NCI-H1092 treated with DMSO at 0.1 percent for 48 hours (cell line): ENCODE measurements around the gene CPPED1.
"Not testable (repeated sequence)": the region's sequence is repeated elsewhere in the genome, so short reads cannot be mapped to it uniquely, and the experiment has no call there.

Experiments
- DNase-seq: peaks from one replicate; lab custom pipeline; 2025; lab: John Stamatoyannopoulos, UW

The CPPED1 gene, protein sequence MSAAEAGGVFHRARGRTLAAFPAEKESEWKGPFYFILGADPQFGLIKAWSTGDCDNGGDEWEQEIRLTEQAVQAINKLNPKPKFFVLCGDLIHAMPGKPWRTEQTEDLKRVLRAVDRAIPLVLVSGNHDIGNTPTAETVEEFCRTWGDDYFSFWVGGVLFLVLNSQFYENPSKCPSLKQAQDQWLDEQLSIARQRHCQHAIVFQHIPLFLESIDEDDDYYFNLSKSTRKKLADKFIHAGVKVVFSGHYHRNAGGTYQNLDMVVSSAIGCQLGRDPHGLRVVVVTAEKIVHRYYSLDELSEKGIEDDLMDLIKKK

DNA sequence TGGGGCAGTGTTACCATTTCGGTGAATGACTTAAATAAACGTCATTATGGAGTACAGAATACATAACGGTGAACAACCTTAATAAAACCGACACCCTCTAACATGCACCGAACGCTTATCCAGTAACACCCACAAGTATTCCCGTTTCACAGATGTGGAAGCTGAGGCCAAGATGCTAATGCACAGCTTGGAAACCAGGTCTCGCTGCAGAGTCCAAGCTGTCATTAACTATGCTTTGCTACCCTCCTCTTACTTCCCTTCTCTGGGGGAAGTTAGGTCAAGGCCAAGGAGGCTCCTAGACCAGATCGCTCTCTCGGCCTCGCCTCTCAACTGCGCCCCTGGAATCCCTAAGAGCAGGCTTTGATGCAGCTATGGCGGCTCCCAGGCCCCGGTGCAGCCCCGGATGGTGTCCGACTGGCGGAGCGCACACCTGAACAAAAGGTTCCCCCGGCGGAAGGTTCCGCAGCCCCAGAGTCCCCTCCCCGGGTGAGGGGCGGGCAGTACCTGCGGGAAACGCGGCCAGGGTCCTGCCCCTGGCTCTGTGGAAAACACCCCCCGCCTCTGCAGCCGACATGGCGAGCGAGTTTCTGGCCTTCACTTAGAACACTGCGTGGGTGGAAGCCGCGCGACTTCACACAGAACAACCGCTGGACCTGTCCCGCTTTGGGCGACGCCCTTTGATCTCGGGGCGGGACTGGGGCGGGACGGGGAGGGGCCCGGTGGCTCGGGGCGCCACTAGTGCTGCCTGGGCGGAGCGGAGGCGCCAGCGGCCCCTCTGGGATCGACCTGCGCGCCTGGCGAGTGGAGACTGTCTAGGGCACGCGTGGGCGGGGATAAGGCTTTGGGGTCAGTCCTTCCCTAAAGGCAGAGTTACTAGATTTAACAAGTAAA lies at the start of gene CPPED1:
Gene CPPED1, minus strand, starts transcription at position 685 of the 891 bp plus-strand sequence. Its CDS starts 111 bp downstream, at position 574.
- peak; percentile 91 for DNase-seq

DNA sequence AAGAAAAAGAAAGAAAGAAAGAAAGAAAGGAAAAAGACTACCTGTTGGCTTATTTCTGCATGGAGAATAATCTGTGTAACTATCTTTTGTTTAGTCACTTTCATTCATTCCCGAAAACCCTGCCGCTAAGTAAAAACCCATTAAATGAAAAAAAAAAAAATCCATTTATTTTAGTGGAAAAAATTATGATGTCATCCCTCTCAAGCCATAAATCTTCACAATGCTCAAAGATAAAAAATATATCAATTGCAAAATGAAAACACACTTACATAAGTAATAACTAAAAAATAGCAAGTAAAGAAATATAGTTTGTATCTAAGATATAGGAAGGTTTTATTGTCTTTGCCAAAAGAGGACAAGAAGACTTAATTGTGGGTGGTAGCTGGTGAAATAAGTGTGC lies 46.5 kb upstream of the CPPED1 start:
- DNase-seq = no peak

DNA sequence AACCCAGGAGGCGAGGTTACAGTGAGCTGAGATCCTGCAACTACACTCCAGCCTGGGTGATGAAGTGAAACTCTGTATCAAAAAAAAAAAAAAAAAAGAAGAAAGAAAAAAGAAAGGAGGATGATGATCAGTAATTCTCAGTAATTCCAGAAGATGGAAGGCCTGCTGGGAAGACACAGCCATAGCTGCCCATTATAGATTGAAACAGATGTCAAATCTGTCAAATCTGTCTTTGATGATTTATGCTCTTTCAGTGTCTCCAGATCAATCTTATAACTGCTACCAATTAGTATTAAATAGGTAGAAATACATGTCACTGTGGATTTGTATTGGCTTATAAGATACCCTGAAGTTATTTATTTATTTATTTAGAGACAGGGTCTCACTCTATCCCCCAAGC lies 42.9 kb upstream of the CPPED1 start:
- no peak for DNase-seq

DNA sequence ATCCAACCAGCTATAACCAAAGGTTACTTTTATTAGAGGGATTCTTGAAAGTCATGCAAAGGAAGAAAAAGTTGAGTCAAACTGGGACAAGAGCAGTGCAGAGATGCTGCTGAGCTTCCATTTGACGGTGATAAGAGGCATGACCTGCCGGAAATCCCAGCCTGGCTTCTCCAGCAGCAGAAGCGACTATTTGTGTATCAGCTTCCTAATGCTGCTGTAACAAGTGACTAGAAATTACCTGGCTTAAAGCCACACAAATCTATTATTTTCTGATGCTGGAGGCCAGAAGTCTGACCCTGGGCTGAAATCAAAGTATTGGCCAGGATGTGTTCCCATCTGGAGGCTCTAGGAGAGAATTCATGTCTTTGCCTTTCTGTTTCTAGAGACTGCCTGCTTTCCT lies 41.6 kb upstream of the CPPED1 start:
- DNase-seq = no peak

DNA sequence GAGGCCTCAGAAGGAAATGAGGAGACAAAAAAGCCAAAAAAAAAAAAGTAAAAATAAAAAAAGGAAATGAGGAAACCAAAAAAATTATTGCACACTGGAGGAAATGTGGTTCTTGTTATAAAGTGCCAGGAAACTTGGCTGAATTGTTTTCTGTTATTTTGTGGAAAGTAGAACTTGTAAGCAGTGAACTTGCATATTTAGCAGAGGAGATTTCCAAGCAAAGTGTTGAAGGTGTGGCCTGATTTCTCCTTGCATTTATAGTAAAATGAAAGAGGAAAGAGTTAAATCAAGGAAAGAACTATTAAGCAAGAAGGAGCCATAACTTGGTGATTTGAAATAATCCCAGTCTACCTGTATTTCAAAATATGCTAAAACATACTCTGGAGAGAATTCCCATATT lies 34.1 kb upstream of the CPPED1 start:
- DNase-seq = no peak

DNA sequence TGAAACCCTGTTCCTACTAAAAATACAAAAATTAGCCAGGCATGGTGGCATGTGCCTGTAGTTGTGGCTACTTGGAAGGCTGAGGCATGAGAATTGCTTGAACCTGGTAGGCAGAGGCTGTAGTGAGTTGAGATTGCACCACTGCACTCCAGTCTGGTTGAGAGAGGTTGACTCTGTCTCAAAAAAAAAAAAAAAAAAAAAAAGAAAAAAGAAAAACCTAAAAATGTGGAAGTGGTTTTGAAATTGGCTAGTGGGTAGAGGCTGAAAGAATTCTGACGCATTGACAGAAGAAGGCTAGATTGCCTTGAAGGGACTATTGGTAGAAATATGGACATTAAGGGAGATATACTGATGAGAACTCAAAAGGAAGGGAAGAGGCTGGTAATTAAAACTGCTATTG lies 33.6 kb upstream of the CPPED1 start:
- no peak for DNase-seq

DNA sequence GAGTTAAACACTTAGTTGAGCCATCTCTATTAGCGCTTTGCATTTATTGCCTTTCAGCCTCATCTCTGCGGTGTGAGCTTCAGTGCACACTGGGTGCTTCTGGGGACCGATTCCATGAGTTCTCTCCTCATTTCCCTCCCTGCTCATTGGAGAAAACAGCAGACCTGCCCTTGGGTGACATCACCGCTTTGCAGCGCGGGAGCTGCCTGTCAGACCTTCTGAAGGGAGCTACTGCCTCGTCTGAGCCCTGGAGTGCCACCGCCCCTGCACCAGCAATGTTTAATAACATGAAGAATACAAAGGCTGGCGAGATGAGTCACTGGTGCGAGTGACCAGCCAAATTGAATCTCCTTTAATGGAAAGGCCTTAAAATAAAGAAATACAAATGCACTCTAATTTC lies 30.2 kb upstream of the CPPED1 start:
- no peak for DNase-seq

DNA sequence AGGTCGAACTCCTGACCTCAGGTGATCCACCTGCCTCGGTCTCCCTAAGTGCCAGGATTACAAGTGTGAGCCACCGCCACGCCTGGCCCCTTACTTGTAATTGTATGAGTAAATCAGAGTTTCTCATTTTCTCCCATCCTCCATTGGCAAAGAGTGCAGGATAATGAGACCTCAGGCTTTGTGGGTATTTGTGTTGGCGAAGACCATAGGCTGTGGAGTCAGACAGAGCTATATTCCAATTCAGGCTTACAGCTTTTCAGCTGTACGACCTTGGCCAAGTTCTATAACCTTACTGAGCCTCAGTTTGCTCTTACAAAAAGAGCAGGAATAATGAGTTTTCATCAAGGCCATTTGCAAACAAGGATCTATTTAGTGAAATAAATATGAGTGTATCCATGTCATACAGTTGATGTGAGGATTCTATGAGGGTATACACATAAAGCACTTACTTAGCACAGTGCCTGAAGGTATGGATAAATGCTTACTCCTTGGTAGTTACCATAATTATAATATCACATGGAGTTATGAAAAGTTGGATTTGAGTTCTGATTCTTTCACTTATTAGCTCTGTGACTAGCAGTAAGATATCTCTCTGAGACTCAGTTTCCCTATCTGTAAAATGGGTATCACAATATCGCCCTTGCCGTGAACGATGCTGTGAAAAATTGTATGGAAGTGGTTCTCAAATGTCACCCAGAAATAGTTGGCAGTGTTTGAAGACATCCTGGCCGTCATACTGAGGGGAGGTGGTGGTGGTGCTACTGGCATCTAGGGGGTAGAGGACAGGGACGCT lies 25.6 kb upstream of the CPPED1 start:
- DNase-seq = no peak

DNA sequence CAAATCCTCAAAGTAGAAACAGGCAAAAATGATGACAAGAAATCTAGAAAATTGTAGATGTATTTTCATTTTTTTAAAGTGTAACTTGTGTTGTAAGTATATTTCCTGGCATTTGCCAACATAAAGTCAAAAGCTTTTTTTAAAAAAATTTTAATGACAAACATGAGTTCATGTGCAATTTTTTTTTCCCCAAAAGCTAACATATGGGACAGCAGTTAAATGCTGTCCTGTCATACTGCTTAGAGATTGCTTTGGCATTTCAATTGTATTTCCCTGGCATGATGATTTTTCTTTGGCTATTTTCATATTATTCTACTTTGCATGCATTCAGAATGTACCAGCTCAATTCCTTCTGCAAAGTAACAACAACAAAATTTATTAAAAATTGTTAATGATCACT lies 24.5 kb upstream of the CPPED1 start:
- DNase-seq = no peak

DNA sequence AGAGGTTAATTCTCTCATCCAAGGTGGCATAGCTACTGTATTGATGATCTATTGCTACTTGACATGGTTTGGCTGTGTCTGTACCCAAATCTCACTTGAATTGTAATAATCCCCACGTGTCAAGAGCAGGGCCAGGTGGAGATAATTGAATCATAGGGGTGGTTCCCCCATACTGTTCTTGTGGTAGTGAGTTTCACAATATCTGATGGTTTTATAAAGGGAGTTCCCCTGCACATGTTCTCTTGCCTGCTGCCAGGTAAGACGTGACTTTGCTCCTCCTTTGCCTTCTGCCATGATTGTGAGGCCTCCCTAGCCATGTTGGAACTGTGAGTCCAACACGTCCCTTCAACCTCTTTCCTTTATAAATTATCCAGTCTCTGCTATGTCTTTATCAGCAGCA lies 22.9 kb upstream of the CPPED1 start:
- no peak for DNase-seq

DNA sequence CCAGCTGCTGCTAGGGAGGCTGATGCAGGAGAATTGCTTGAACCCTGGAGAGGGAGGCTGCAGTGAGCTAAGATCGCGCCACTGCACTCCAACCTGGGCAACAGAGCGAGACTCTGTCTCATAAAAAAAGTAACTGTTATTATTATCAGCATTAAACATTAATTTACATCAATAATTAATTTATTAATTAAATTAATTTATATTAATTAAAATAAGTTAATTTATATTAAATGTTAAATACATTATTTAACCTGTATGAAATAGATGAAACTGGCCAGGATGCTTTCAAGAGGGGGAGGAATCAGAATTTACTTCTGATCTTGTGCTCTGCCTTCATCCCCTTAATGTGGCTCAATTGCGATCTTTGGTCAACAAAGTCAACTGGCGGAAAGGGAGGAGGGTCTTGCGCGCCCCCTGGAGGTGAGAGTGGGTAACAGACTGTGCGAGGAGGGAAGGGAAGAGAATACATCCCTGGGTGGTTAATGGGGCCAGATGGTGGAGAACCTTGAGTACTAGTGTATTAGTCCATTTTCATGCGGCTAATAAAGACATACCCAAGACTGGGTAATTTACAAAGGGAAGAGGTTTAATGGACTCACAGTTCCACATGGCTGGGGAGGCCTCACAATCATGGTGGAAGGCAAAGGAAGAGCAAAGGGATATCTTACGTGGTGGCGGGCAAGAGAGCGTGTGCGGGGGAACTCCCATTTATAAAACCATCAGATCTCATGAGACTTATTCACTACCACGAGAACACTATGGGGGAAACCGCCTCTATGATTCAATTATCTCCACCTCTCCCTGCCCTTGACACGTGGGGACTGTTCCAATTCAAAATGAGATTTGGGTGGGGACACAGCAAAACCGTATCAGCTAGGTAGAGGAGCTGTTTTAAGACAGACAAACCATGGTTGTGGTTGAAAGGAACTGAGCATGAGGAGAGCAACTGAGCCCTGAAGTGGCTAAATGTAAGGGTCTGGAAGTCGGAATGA lies 15.7 kb upstream of the CPPED1 start:
- DNase-seq = peak; percentile 46

DNA sequence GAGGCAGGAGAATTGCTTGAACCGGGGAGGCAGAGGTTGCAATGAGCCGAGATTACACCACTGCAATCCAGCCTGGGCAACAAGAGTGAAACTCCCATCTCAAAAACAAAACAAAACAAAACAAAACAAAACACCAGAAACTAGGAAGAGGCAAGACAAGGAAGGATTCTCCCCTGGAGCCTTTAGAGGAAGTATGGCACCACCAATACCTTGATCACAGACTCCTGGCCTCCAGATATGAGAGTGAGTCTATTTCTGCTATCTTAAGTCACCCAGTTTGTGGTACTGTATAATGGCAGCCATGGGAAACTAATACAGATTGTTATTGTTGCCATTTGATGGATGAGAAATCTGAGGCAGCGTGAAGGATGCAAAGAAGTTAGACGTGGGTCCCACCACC lies 14.6 kb upstream of the CPPED1 start:
- DNase-seq = no peak

DNA sequence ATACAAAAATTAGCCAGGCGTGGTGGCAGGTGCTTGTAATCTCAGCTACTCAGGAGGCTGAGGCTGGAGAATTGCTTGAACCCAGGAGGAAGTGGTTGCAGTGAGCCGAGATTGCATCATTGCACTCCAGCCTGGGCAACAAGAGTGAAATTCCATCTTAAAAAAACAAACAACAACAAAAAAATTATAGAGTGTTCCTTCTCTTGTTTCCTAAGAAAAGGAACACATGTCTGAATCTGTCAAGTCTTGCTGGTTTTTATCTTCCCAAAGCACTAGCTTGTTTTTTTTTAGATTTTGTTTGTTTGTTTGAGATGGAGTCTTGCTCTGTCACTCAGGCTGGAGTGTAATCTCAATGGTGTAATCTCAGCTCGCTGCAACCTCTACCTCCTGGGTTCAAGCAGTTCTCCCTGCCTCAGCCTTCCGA lies 13.1 kb upstream of the CPPED1 start:
- not testable (repeated sequence) for DNase-seq

DNA sequence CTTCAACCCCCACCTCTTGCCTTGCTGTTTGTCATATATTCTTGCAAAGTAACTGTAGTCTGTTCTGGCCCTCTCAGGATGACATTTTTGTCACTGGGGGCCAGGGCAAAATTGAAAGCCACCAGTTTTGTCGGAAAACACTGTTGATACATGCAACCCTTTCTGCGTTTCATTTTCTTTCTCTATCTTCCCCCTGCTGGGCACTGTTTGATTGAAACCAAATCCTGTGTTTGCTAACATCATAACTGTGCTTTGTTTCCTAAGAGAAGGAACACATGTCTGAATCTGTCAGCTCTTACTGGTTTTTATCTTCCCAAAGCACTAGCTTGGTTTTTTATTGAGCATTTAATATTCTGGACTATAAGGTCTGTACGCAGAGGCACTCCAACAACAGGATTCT lies 11.7 kb upstream of the CPPED1 start:
- DNase-seq = peak; percentile 9

DNA sequence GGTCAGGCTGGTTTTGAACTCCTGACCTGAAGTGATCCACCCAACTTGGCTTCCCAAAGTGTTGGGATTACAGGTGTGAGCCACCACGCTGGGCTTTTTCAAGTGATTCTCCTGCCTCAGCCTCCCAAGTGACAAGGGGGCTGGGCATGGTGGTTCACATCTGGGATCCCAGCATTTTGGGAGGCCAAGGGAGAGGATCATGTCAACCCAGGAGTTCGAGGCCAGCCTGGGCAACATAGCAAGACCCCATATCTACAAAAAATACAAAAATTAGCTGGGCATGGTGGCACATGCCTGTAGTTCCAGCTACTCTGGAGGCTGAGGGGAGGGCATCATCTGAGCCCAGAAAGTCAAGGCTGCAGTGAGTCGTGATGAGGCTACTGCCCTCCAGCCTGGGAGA lies 10.0 kb upstream of the CPPED1 start:
- DNase-seq = not testable (repeated sequence)

DNA sequence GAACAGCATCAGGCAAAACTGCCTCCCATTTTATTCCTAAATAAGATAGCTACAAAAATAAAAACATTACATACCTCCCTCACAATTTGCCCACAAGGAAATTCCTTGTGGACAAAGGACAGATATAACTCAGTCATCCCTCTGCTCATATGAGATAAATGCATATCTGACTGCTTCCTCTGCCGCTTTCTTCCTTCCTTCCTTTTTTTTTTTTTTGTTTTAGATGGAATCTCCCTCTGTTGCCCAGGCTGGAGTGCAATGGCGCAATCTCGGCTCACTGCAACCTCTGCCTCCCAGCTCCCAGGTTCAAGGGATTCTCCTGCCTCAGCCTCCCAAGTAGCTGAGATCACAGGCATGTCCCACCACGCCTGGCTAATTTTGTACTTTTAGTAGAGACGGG lies 9.6 kb upstream of the CPPED1 start:
- DNase-seq = not testable (repeated sequence)

DNA sequence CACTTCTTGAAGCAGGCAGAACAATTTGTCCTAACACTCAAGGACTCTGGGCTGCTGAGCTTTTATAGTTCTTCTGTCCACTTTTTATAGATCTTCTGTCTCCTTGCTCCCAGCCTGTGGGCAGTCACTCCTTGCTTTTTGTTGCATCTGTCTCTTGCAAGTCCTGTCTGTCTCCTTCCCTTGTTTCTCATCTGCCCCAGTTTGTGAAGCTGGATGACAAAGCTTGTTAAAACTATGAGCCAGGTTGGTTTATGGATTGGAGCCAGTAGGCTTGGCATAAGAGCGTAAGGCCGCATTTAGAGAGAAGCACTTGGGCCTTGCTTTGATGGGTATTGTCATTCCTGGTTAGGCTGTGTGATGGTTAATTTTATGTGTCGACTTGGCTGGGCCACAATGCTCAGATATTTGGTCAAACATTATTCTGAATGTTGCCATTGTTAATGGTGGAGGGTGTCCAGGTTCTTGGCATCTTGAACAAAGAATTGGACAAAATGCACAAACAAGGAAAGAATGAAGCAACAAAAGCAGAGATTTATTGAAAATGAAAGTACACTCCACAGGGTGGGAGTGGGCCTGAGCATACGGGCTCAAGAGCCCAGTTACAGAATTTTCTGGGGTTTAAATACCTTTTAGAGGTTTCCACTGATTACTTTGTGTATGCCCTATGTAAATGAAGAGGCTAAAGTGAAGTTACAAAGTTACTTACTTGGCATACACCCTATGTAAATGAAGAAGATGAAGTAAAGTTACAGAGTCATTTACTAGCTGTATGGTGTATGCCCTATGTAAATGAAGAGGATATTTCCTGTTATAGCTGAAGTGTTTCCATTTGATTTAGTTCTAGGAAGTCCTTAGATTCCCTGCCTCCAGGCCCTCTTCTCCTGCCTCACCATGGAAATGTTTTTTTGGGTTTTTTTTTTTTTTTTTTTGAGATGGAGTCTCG lies 8.0 kb upstream of the CPPED1 start:
- peak; percentile 26 for DNase-seq

DNA sequence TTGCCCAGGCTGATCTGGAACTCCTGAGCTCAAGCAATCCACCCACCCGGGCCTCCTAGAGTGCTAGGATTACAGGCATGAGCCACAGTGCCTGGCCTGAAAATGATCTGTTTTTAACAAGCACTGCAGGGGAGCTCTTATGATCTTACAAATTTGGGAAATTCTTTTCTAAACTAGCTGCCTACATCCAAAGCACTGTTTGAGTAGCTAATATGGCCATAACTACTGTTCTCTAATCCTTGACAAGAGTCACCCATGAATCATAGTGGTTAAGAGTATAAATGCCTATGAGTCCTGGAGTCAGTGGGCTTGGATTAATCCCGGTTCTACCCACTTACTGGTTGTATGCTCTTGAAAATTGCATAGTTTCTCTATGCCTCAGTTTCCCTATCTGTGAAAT lies 1.4 kb upstream of the CPPED1 start:
- no peak for DNase-seq

DNA sequence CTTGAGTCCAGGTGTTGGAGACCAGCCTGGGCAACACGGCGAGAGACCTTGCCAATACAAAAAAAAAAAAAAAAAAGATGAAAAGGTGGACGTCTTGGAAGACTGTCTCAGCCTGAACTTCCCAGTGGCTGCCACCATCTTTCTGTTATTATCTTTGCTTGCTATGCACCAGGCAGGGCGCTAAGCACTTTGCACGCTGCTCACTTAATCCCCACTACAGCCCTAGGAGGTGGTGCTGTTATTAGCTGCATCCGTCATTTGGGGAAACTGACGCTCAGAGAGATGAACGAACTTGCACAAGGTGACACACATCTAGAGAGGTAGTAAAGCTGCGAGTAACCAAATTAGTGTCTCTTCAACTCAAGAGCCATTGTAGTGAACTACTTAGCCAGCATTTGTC lies 708 bp upstream of the CPPED1 start:
- DNase-seq = no peak

DNA sequence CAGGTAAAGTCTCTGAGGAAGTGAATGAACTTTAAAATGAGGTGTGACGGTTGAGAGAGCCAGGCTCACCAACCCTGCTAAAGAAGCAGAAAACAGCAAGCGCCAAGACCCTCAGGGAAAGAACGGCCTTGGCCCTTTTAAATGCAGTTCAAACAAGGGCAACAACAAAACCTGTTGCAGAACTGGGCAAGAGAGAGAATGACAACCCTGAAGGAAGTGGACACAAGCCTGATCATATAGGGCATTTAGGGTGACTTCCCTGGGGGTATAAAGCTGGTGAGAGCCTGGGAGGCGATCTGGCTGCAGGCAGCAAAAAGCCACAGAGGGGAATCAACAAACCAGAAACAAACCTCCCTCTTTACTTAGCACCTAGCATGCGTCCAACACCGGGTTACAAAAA lies 1.0 kb downstream of the CPPED1 start:
- no peak for DNase-seq
